ENCODE results near the gene LHX4.

DNA sequence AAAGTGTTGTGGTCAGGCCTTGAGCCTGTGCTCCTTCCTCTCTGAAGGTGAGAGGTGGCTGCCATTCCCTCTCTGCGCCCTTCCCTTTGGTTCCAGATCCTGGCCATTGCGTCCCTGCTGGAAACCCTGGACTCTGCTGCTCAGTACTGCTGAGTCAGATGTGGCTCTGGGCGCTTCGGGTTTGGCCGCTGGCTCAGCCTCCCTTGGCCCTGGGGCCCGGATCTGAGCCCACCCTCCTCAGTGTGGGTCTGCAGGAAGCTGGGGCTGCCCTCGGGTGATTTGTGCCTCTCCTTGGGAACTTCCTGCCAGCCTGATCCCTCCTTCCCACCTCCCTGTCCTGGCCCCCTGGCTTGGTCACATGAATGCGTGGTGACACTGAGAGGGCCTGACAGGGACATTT lies 43.2 kb upstream of the LHX4 start:
- TF ChIP-seq ZNF8 (CRISPR knock-in tag; IDR thresholded peaks at IDR 0.05) = no peak
- TF ChIP-seq RARB (CRISPR knock-in tag; IDR thresholded peaks at IDR 0.05) = no peak
- no peak for TF ChIP-seq PATZ1 (CRISPR knock-in tag; IDR thresholded peaks at IDR 0.05; ENCODE audit: borderline replicate concordance)
